HEK293T (cell line): ENCODE results near the gene VWA3B.

Experiments used
- CTCF ChIA-PET: fragments of 350-600 bp; formaldehyde crosslinking; extraction: SDS; loops from one replicate; lab custom pipeline; 2021; ENCODE audit warnings: antibody characterized with exemption, inconsistent platforms; lab: Yijun Ruan, JAX
- POLR2A ChIA-PET: fragments of 350-600 bp; formaldehyde crosslinking; extraction: SDS; loops from one replicate; lab custom pipeline; 2020; ENCODE audit warnings: antibody characterized with exemption, inconsistent platforms; lab: Yijun Ruan, JAX
- DNase-seq: peaks from one replicate; pipeline ENCODE4 v3.0.0; 2012; ENCODE audit warnings: mixed read lengths; ENCODE audit errors: extremely low spot score
- ARNT ChIP-seq: fragments of 450-650 bp; IDR thresholded peaks from 2 replicates; pipeline ENCODE4 v1.6.1; 2017; ENCODE audit warnings: mild to moderate bottlenecking
- BHLHE40 ChIP-seq: fragments of 450-650 bp; IDR thresholded peaks from 2 replicates; pipeline ENCODE4 v1.6.1; 2016; ENCODE audit warnings: mild to moderate bottlenecking, moderate library complexity, borderline replicate concordance
- CTBP1 ChIP-seq: fragments of 450-650 bp; IDR thresholded peaks from 2 replicates; pipeline ENCODE4 v1.6.1; 2016; ENCODE audit warnings: borderline replicate concordance
- ELF4 ChIP-seq: fragments of 450-650 bp; IDR thresholded peaks from 2 replicates; pipeline ENCODE4 v1.6.1; 2017; ENCODE audit warnings: antibody characterized with exemption
- FOXA1 ChIP-seq: fragments of 450-650 bp; IDR thresholded peaks from 2 replicates; pipeline ENCODE4 v1.6.1; 2016; ENCODE audit warnings: mild to moderate bottlenecking
- FOXK2 ChIP-seq: fragments of 450-650 bp; IDR thresholded peaks from 2 replicates; pipeline ENCODE4 v1.6.1; 2016; ENCODE audit warnings: mild to moderate bottlenecking
- FOXM1 ChIP-seq: fragments of 450-650 bp; IDR thresholded peaks from 2 replicates; pipeline ENCODE4 v1.6.1; 2017; ENCODE audit warnings: mild to moderate bottlenecking, borderline replicate concordance
- HDGF ChIP-seq: fragments of 450-650 bp; IDR thresholded peaks from 2 replicates; pipeline ENCODE4 v1.6.1; 2017; ENCODE audit warnings: antibody characterized with exemption, borderline replicate concordance
- L3MBTL2 ChIP-seq: fragments of 450-650 bp; conservative IDR thresholded peaks from 2 replicates; pipeline ENCODE4 v1.6.1; 2016; ENCODE audit warnings: mild to moderate bottlenecking
- LEF1 ChIP-seq: fragments of 450-650 bp; IDR thresholded peaks from 2 replicates; pipeline ENCODE4 v1.6.1; 2017; ENCODE audit warnings: mild to moderate bottlenecking, borderline replicate concordance
- NFRKB ChIP-seq: fragments of 450-650 bp; IDR thresholded peaks from 2 replicates; pipeline ENCODE4 v1.6.1; 2016; ENCODE audit warnings: mild to moderate bottlenecking, moderate library complexity
- PKNOX1 ChIP-seq: fragments of 450-650 bp; IDR thresholded peaks from 2 replicates; pipeline ENCODE4 v1.6.1; 2016
- SP1 ChIP-seq: fragments of 450-650 bp; IDR thresholded peaks from 2 replicates; pipeline ENCODE4 v1.6.1; 2017
- SUZ12 ChIP-seq: fragments of 450-650 bp; IDR thresholded peaks from 2 replicates; pipeline ENCODE4 v1.6.1; 2016; ENCODE audit warnings: mild to moderate bottlenecking
- TARDBP ChIP-seq: fragments of 450-650 bp; IDR thresholded peaks from 2 replicates; pipeline ENCODE4 v1.6.1; 2016
- ZNF384 ChIP-seq: fragments of 450-650 bp; IDR thresholded peaks from 2 replicates; pipeline ENCODE4 v1.6.1; 2016

The VWA3B gene

GRCh38 chr2:98072442-98072841 is 14.5 kb upstream of the VWA3B start:
- no peak for DNase-seq
- TF ChIP-seq ELF4: no peak
- no peak for TF ChIP-seq PKNOX1
- no peak for TF ChIP-seq NFRKB
- TF ChIP-seq FOXA1: no peak
- no peak for TF ChIP-seq FOXM1
- TF ChIP-seq SUZ12: no peak
- no peak for TF ChIP-seq TARDBP
- no peak for TF ChIP-seq CTBP1
- no peak for TF ChIP-seq FOXK2
- TF ChIP-seq ZNF384: no peak
- no peak for TF ChIP-seq ARNT
- TF ChIP-seq L3MBTL2: no peak
- no peak for TF ChIP-seq LEF1
- TF ChIP-seq HDGF: no peak
- no peak for TF ChIP-seq SP1
- ChIA-PET POLR2A (no interaction called here), CTCF (no interaction called here)

DNA sequence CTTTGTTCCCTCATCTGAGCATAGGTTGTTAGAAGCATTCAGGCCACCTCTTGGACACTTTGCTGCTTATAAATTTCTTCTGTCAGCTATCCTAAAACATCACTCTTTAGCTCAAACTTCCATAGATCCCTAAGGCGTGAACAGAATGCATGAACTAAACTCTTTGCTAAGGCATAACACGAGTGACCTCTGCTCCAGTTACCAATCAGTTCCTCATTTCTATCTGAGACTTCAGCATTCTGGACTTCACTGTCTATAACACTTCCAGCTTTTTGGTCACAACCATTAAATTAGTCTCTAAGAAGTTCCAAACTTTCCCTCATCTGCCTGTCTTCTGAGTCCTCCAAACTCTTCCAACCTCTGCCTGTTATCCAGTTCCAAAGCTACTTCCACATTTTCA is 8.3 kb upstream of the VWA3B start:
- ChIA-PET CTCF (no interaction called here), POLR2A (no interaction called here)
- TF ChIP-seq CTBP1 (no peak), TARDBP (no peak), ARNT (no peak), FOXM1 (no peak), NFRKB (no peak), SUZ12 (no peak), HDGF (no peak), SP1 (no peak), ZNF384 (no peak)
- no peak for DNase-seq

DNA sequence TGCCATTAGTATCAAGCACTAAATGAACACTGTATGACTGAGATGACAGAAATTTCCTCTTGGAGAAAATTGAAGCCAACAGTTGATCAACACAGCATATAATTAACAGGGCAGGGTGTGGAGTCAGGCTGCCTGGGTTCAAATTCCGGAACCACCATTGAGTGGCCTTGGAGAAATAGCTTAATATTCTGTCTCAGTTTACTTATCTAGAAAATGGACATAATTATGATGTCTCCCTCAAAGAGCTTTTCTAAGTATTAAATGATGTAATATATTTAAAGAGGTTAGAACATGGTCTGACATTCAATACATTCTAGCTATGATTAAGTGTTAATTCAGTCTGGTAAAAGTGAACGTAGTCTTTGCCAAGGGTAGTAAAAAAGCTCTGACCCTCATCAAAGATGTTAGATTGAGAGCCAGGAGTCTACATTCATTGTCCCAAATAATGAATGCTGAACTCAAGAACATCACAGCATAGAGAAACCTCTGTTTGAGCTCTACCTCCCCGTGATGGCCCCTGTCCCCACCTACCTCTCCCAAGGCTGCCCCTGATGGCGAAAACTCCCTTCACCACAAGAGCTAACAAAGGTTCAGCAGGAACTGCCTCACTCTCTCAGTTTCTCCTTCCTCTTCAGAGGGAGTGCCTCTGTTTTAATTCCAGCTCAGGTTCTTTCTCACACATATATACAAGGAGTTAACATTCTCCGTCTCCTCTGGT is 2.7 kb upstream of the VWA3B start:
- no peak for DNase-seq
- TF ChIP-seq PKNOX1: no peak
- no peak for TF ChIP-seq TARDBP
- no peak for TF ChIP-seq NFRKB
- POLR2A ChIA-PET: no interaction called here
- CTCF ChIA-PET: no interaction called here

- DNase-seq: no peak
- TF ChIP-seq ARNT (no peak), FOXK2 (no peak), SUZ12 (no peak), L3MBTL2 (no peak), FOXA1 (no peak), ELF4 (no peak)
- CTCF ChIA-PET: interaction anchor here (0.6 kb wide), 1 partner anchor 66 kb away, joined by 7 read pairs; no protein-coding TSS in a partner anchor
- POLR2A ChIA-PET: no interaction called here
Measured at GRCh38 chr2:98084869-98085238, 2.1 kb upstream of the VWA3B start.

GRCh38 chr2:98085649-98086048 is 1.3 kb upstream of the VWA3B start:
- CTCF ChIA-PET: no interaction called here
- no peak for DNase-seq
- POLR2A ChIA-PET: no interaction called here
- no peak for TF ChIP-seq NFRKB

DNA sequence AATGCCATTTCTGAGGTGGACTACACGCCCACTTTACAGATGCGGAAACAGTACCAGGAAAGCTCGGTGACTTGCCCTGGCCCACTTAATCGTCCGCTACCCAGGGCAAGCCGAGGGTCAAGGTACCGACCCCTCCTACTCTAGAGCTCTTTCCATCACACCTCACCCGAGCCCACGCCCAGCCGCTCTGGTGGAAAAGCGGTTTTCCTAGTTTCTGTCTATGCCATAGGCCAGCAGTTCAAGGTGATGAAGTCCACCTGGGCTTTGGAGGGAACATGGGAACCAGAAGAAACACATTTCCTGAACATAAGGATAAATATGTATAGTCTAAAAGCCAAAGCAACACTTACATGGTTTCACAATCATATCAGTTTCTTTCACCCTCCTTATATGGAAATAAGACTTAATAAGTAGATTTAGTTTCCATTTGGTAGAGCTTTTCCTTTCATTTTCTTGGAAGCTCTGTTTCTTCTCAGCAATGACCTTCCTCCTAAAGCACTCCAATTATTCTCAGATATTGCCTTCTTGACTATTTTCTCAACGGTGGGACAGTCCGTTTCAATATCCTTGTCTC is 567 bp downstream of the VWA3B start:
- DNase-seq: no peak
- ChIA-PET CTCF (no interaction called here), POLR2A (no interaction called here)
- no peak for TF ChIP-seq ARNT

DNA sequence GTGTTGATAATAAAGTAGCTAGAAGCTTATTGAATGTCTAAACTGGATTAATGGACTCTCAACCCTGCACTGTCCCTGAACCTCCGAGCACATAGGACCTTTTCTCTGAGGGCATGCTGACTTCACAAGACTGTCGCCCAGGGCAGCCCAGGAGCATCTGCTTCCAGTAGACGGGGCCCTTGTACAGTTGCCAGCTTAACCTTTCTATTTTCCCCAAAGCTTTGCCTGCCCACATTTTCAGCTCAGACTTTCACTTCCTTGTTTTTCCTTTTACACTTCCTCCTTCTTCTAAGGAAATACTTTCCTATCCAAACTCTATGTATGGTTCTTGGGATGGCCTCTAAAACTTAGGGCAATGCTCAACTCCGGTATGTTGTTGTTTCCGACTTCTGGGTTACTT is 1.3 kb downstream of the VWA3B start:
- POLR2A ChIA-PET: no interaction called here
- CTCF ChIA-PET: no interaction called here
- TF ChIP-seq FOXK2: no peak
- TF ChIP-seq NFRKB: no peak
- TF ChIP-seq PKNOX1: no peak
- no peak for TF ChIP-seq SUZ12
- TF ChIP-seq ARNT: no peak
- TF ChIP-seq CTBP1: no peak
- no peak for TF ChIP-seq SP1
- no peak for TF ChIP-seq L3MBTL2
- no peak for TF ChIP-seq FOXA1
- no peak for TF ChIP-seq BHLHE40
- no peak for DNase-seq

DNA sequence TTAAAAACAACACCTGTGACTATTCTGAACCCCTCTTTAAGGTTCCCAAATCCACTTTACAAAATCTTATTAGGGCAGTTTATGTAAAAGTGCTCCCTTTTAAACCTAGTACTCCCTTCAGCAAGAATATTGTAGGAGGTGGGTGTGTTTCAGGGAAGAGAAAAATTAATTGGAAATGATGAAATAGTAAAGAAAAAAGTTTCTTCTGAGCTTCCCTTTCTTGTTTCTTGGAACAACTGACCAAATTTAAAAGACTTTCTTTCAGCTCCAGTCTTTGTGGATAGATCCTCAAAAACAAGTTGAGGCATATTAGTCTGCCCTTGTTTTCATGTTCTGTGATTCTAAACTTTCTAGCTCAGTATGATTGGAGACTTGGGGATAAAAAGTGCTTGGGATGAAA is 3.0 kb downstream of the VWA3B start:
- DNase-seq: no peak
- CTCF ChIA-PET: no interaction called here
- POLR2A ChIA-PET: no interaction called here
- TF ChIP-seq ZNF384: no peak
- no peak for TF ChIP-seq CTBP1
- no peak for TF ChIP-seq FOXK2
- no peak for TF ChIP-seq BHLHE40
- TF ChIP-seq SUZ12: no peak
- no peak for TF ChIP-seq FOXA1
- no peak for TF ChIP-seq PKNOX1
- no peak for TF ChIP-seq SP1
- no peak for TF ChIP-seq ARNT
- no peak for TF ChIP-seq NFRKB
- no peak for TF ChIP-seq FOXM1
- no peak for TF ChIP-seq HDGF
